Testis (tissue), 3 donors: ENCODE data around the gene CDK5RAP1. TPM values are rescaled to one million over a fixed set of nuclear protein-coding genes. Genes with fewer than 3 reads are reported as not detected.

ENCODE experiments used
- DNase-seq: peaks from one replicate; pipeline ENCODE4 v3.0.0-alpha.2; 2019
- H3K27ac ChIP-seq, 2 donors: fragments of 200-600 bp; sonication (generic); one replicate each; pipeline ENCODE4 v1.5.1; 2019
- H3K27me3 ChIP-seq: fragments of 200-600 bp; sonication (generic); one replicate; pipeline ENCODE4 v1.5.1; 2019
- H3K36me3 ChIP-seq: fragments of 200-600 bp; sonication (generic); one replicate; pipeline ENCODE4 v1.5.1; 2017; ENCODE audit warnings: low read depth; ENCODE audit errors: missing control alignments
- H3K4me1 ChIP-seq: fragments of 200-600 bp; sonication (generic); one replicate; pipeline ENCODE4 v1.5.1; 2019
- H3K4me3 ChIP-seq, 2 donors: fragments of 200-600 bp; sonication (generic); one replicate each; pipeline ENCODE4 v1.5.1; 2017 to 2019
- H3K9me3 ChIP-seq: fragments of 200-600 bp; sonication (generic); one replicate; pipeline ENCODE4 v1.5.1; 2017
- CTCF ChIP-seq, 3 experiments: fragments of 450-650 bp in 2 of 3; fragments of 200-600 bp in 1 of 3; sonication (generic) in 1 of 3; IDR thresholded peaks; one replicate each; pipeline ENCODE4 v1.5.1; 2016 to 2019; ENCODE audit warnings: antibody characterized with exemption in 3 of 3, mild to moderate bottlenecking in 2 of 3, moderate library complexity in 1 of 3
- POLR2A ChIP-seq: fragments of 450-650 bp; IDR thresholded peaks from one replicate; pipeline ENCODE4 v1.6.1; 2017; ENCODE audit warnings: antibody characterized with exemption, mild to moderate bottlenecking, moderate library complexity
- WGBS, 2 donors: methylation state at CpG; one replicate each; pipeline ENCODE4 v1.1.5; 2018; 5-methylcytosine and 5-hydroxymethylcytosine counted together
- intact Hi-C: fragments of 100-400 bp; cut with DNase I; formaldehyde crosslinking; loops from one replicate; pipeline ENCODE4 v1.15.1; 2023; ENCODE audit warnings: low total_unique reads
- polyA plus RNA-seq: library from polyadenylated mRNA; stranded (reverse); fragments of 350-450 nt; fragmentation: Illumina TruSeq; extraction: RNeasy Lipid Tissue Mini Kit (QIAGEN cat#74804); gene quantifications from one replicate; pipeline ENCODE4 v1.2.3, GENCODE V29; 2014; ENCODE audit warnings: low read depth, low replicate concordance; ENCODE audit not compliant: insufficient read depth
- total RNA-seq, 2 donors: library from RNA; depleted of rRNA; stranded (reverse); fragments of >200 nt; gene quantifications; one replicate each; pipeline ENCODE4 v1.2.3, GENCODE V29; 2016

CDK5RAP1 gene
- total and polyA plus RNA-seq, 3 donors from 2014 or later, result 30.8 to 36.6 (median 35.9) TPM

- Histone ChIP-seq H3K36me3 (no peaks in the 10 kb centered on the region), H3K4me1 (no peaks in the 10 kb centered on the region), H3K4me3 (no peak overlapping the region), H3K27me3 (no peaks in the 10 kb centered on the region), H3K27ac (no peak overlapping the region), H3K9me3 (no peaks in the 10 kb centered on the region)
- 73 to 80% methylated on average over 1 to 2 of the region's 2 CpGs for WGBS, 2 donors
- DNase-seq, result no peak
- intact Hi-C loops, result no loop called here
- TF ChIP-seq POLR2A, result no peak
- no peak for TF ChIP-seq CTCF (IDR thresholded peaks at IDR 0.05)
Measured at GRCh38 chr20:33309631-33310030, 91.7 kb downstream of the CDK5RAP1 start.

Other genes starting within 250 kb of the CDK5RAP1 start
- 1 to 10 TPM in 1 of 2 donors, not detected in 1; 1.4 TPM for gene BPIFA2, start 233.4 kb downstream of the CDK5RAP1 start, total RNA-seq
- gene BPIFA2, start 233.4 kb downstream of the CDK5RAP1 start, polyA plus RNA-seq, result 1.3 TPM
- gene BPIFA3, start 184.2 kb downstream of the CDK5RAP1 start, total RNA-seq, result 100 to 1,000 TPM in 1 of 2 donors, 10 to 100 TPM in 1; 30.7 to 106 TPM
- gene BPIFA3, start 184.2 kb downstream of the CDK5RAP1 start, polyA plus RNA-seq, result 147 TPM
- gene BPIFA1, start 165.5 kb downstream of the CDK5RAP1 start, total RNA-seq, result not detected
- gene BPIFA1, start 165.5 kb downstream of the CDK5RAP1 start, polyA plus RNA-seq, result 1.6 TPM
- gene BPIFB1, start 118.3 kb downstream of the CDK5RAP1 start, total RNA-seq, result 1 to 10 TPM; 1.6 to 5.5 TPM
- gene BPIFB1, start 118.3 kb downstream of the CDK5RAP1 start, polyA plus RNA-seq, result 5.8 TPM
- 100 to 1,000 TPM in 1 of 2 donors, 10 to 100 TPM in 1; 96.8 to 135 TPM for gene SNTA1, start 42.2 kb upstream of the CDK5RAP1 start, total RNA-seq
- gene SNTA1, start 42.2 kb upstream of the CDK5RAP1 start, polyA plus RNA-seq, result 28.0 TPM
- gene CBFA2T2, start 88.6 kb upstream of the CDK5RAP1 start, total RNA-seq, result 10 to 100 TPM; 33.1 to 39.2 TPM
- 25.2 TPM for gene CBFA2T2, start 88.6 kb upstream of the CDK5RAP1 start, polyA plus RNA-seq